Superior temporal gyrus (tissue), 1 donor: ENCODE measurements around the gene GORASP2.
"Not testable (repeated sequence)": the region's sequence is repeated elsewhere in the genome, so short reads cannot be mapped to it uniquely, and the experiment has no call there.

Experiments used
- DNase-seq: peaks from one replicate; pipeline ENCODE4 v3.0.0-alpha.2; 2016; ENCODE audit errors: extremely low spot score

Gene GORASP2

DNA sequence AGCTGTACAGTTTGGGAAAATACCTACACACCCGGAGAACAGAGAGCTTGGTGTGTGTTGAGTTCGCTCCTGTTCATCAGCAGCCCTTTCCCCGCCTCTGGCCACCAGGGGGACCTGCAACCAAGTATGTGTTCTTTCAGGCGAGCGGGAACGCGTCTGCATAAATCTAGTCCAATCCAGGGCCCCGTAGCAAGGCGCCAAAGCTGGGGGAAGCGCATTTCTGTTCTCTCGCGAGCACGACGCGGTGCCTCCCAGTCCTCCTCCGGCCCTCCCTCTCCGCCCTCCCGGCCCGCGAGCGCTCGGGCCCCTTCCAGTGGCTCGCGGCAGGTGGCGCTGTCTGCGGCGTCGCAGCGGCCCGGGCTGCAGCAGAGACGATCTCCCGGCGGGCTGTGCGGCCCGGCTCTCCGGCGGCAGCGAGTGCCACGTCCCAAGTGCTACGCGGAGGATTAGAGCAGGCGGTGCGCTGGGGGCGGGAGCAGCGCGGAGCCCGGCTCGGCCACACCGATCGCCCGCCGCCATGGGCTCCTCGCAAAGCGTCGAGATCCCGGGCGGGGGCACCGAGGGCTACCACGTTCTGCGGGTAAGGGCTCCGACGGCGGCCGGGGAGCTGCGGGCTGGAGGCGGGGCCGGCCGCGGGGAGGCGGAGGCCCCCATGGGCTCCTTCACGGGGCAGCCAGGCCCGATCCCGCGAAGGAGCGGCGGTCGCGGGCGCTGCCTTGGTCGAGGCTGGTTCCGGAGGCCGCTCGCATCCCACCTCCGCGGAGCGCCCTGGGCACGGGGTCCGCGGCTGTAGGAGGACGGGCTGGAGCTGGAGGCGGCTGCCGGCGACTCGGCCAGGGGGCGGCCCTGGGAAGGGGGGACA is at the start of gene GORASP2:
TSS of gene GORASP2 (plus strand) at position 430 of the 862 bp plus-strand sequence. CDS start at position 518, 88 bp downstream.
- DNase-seq, result peak; percentile 97

DNA sequence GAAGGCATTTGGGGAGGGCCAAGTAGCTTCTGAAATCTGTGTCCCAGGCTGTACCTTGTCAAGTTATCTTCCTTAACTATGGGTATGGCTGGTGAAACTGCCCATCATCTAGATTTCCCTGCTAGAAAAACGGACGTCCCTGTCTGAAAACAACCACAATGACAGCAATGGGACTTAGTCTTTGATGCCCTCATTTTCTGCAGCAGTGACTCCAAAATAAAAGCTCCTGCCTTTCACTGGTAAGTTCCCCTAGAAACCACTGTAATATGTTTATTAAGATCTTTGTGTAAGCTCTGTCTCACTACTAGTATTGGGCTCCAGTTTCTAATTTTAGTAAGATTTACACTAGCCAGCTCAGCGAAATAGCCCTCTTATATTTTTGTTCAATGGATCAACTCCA is 47.2 kb upstream of the GORASP2 start:
- DNase-seq, result no peak

DNA sequence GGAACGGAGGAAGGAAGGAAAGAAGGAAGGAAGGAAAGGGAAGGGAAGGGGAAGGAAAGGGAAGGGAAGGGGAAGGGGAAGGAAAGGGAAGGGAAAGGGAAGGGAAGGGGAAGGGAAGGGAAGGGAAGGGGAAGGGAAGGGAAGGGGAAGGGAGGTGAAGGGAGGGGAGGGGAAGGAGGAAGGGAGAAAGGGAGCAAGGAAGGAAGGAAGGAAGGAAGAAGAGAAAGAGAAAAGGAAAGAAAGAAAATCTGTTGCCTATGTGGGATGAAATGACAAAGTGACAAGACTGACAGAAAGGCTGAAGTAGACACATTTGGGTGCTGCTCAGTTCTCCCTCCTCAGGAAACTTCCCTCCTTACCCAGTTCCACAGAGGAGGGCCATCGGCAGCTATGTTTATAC is 46.3 kb upstream of the GORASP2 start:
- no peak for DNase-seq

DNA sequence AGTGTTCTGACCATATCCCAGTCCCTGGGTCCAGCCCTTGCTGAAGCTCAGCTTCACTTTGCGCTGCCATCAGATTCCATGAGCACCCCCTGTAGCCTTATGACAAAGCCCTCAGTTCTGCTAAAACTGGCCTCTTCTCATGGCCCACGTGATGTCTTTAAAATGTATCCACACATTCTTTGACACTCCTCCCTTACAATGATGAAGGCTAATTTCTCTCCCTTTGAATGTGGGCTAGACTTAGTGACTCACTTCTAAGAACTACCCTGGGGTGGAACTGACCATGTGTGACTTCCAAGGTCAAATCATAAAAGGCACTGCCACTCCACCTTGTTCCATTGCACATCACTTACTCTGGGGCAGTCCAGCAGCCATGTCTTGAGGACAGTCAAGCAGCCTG is 45.4 kb upstream of the GORASP2 start:
- no peak for DNase-seq

DNA sequence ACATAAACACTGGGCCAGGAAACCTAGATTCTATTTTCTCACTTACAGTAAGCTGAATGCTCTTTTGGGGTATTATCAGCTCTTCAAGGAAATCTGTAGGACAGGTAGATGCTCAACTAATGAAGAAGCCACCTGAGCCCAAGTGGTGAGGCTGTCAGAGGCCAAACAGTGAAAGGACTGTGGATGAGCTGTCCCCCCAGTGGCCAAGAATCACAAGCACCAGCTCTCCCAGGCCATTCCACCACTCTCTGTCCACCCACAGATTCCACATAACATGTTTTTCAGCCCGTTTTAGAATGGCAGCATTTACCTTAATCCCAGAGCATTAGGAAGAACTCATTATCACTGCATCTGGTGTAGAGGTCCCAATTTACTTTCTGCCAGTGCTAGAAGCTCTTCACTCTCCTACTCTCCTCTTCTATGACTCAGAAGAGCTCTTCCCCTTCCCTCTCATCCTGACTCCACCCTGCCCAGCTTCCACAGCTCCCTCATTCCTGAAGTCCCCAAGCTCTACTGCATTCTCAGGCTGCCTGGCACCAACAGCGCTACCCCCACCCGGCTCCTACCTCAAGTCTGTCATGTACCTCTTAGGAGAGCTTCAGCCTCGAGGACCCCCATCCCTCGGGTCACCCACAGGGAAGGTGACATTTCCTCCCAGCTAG is 43.8 kb upstream of the GORASP2 start:
- DNase-seq, result no peak

DNA sequence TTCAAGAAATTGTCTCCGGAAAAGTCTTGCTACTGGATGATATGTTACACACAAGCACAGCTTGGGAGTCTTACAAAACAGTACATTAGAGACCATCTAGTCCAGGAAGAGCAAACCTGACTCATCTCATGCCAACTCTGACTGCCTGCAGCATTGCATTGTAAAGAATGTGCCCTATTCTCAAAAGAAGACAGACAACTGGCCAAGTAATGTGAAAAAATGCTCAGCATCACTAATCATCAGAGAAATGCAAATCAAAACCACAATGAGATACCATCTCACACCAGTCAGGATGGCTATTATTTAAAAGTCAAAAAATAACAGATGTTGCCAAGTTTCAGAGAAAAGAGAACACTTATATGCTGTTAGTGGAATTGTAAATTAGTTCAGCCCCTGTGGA is 42.7 kb upstream of the GORASP2 start:
- DNase-seq, result no peak

DNA sequence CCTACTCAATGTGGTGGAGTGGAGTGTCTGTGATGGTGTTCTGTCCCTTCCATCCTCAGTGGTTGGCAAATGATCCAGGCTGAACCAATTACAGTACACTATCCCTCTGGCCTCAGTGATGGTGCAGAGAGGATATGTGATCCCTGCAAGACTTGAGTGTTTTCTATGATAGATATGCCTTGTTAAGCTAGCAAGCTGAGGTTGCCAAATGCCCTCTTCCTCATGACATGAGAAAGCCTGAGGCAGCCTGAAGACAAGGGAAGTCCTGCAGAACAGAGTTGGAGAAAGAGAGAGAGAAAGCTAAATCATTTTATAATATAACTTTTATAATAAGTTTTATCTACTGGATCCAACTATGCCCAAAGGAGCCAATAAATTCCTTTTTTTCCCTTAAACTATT is 41.6 kb upstream of the GORASP2 start:
- no peak for DNase-seq

DNA sequence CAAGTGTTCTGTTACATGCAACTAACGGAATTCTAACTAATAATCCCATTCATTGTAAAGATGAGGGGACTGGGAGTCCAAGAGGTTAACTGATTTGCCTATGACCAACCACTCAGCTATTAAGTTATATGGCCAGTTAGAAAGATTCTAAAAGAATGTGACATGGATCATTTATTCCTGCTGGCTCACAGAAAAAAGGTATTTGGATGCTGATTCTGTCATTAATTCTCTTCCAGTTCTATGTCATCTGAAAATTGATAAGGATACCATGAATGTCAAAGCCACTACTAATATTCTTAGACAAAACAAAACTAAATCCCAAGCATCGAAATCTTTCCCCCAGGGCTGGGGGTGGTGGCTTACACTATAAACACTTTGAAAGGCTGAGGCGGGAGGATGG is 41.2 kb upstream of the GORASP2 start:
- no peak for DNase-seq

DNA sequence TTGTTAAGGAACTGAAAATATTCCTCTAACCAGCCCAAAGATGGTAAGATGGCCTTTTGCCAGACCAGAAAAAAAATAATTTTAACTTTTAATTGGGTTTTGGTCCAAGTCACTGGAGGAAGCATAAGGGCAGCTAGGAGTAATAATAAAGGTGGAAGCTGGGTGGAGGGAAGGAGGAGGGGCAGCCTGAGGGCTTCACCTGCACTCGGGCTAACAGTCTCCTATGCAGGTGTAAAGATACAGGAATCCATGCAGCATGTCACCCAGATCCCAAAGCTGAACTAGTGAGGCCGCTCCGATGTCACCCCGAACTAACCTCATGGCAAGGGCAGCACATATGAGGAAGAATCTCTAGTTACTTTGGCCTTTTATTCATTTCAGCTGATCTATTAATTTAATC is 37.2 kb upstream of the GORASP2 start:
- no peak for DNase-seq

DNA sequence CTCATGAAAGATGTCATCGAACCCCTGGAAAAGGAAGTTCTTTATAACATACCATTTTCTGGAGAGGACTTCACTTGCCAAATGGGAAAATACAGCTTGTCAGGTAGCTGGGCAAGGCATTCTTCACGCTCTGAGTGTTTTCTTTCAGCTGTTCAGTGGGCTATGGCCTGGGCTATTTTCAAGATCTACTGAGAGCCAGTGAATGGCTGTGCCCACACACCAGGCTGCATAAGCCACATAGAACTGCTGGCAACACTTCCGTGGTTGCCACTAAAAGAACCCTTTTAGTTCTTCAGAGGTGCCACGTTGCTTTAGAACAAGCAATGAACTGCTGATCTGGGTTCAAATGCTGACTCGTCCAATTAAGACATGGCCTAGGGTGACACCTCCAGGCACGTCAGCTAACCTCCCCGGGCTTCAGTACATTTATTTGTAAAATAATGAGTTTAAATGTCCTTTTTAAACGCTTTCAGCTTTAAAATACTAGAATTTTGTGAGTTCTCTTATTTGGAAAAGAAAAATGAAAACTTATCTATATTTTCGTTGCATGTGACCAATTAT is 36.6 kb upstream of the GORASP2 start:
- no peak for DNase-seq

DNA sequence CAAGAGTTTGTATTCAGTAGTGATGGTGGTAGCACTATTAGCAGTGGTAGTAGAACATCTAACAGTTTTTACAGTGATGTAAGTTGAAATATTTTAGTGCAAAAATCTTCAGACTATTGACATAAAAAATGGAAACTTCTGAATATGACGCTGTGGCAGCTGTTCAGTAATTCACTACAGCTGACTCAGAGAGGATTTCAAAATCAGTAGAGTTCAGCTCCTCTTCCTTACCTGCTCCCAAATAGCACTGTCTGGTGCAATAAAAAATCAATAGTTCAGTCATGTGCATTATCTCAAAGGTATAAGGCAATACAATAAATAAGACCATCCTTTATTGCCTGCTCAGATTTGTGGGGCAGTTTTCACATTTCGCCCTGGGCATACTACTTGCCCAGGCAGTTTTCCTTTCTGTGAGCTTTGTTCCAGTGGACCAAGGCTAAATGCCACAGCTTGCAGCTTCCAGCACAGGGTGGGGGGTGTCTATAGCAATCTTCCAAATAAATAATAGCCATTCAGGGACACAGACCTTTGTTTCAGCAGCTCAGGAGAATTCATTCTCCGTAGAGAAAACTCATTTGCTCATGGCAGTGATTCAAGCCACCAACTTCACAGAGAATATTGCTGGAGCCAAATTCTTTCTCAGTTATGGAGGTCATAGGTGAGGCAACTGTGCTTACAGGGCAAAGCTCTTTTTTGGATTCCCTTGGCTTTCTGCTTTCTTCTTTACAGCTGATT is 33.9 kb upstream of the GORASP2 start:
- no peak for DNase-seq

DNA sequence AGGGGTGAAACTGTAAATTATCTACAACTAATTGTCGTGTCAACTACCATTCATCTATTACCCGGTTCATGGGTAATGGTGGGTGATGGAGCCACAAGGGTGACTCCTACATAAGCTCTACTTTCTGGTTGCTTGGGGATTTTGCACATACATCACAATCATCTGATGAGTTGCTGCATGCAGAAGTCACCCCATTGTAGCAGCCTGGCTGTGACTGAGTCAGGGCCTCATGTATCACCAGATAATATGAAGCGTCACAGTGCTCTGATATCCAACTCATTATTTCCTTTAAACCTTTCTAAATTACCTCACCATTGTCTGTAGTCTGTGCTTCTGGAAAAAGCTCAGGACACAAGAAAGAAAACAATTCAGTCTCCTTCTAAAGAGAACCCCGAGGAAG is 32.4 kb upstream of the GORASP2 start:
- no peak for DNase-seq

DNA sequence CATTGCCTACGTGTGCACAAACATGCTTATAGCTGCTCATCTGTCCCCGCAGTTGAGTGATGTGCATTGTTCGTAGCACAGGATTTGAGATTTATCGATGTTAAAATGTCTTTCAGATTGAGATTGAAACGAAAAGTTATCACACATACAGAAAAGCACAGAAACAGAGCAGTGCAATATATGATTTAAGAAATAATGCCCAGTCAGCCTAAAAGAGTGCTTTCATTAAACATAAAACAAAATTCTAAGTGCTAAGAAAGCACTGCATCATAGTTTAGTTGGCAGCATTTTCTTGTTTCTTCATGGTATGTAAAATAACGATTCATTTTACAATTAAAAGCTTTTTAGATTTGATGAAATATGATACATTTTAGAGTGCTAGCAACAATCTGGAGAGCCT is 31.9 kb upstream of the GORASP2 start:
- no peak for DNase-seq

DNA sequence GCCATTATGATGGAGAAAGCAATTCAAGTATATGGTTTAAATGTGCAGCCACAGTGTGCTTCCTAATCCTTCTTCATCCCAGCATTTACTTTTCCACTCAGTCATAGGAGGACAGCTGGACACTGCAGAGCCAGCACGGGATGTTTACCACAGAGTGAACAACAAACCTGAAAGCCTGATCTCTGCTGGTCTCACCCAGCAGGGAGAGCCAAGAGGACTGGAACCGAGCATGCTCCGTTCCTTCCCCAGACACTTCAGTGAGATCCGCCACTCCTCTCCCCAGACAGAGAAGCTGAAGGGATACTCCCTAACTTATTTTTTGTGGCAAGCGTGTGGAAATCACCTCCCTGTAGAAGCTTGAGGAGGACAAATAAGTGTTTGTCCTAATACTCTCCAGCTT is 23.2 kb upstream of the GORASP2 start:
- DNase-seq, result no peak

DNA sequence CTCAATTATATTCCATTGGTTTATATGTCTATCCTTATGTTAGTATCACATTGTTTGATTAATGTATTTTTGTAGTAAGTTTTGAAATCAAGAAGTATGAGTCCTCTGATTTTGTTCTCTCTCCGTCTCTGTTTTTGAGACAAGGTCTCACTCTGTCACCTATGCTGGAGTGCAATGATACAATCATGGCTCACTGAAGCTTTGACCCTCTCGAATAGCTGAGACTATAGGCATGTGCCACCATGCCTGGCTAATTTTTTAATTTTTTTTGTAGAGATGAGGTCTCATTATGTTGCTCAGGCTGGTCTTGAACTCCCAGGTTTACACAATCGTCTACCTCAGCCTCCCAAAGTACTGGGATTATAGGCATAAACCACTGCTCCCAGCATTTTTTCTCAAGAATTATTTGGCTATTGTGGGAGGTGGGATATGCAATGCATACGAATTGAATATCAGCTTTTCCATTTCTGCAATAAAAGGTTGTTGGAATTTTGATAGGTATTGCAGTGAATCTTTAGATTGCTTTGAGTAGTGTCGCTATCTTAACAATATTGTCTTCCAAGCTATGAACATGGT is 17.7 kb upstream of the GORASP2 start:
- no peak for DNase-seq

DNA sequence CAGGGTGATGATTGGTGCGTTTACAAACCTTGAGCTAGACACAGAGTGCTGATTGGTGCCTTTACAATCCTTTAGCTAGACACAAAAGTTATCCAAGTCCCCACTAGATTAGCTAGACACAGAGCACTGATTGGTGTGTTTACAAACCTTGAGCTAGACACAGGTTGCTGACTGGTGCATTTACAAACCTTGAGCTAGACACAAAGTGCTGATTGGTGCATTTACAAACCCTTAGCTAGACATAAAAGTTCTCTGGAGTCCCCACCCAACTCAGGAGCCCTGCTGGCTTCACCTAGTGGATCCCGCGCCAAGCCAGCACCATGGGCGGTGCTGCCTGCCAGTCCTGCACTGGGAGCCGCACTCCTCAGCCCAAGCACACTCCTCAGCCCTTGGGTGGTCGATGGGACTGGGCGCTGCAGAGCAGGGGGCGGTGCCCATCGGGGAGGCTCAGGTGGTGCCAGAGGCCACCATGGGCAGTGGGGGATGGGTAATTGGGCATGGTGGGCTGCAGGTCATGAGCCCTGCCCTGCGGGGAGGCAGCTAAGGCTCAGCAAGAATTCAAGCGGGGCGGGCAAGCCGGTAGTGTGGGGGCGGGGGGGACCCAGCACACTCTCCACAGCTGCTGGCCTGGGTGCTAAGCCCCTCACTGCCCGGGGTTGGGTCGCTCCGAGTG is 13.9 kb upstream of the GORASP2 start:
- DNase-seq, result not testable (repeated sequence)

DNA sequence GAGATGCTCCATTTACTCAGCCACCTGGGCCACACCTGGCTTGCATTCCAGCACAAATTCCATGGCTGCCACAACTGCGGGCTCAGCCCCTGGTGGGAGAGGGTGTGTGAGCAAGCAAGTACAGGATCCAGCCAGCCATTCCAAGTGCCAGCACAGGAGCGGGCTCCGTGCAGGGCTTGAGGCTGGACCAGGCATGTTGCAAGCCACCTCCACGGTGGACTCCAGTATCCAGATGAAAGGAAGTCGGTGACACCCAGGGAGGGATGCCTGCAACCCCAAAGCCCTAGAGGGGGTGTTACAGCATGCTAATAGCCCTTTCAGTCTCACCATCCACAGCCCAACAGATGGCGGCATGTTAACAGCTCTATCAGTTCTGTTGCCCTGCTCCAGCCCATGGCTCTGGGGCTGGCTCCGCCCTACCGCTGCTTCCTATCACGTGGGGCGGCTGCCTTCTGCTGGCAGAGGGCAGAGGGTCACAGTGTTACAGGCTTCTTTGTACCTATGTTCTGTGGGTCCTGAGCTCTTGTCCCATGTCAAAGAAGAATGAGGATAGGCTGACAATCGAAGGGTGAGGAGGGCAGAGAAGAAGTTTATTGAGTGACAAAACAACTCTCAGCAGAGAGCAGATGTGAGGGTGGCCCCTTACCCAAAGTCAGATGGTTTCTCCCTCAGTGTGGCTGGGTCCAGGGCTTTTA is 11.7 kb upstream of the GORASP2 start:
- no peak for DNase-seq

DNA sequence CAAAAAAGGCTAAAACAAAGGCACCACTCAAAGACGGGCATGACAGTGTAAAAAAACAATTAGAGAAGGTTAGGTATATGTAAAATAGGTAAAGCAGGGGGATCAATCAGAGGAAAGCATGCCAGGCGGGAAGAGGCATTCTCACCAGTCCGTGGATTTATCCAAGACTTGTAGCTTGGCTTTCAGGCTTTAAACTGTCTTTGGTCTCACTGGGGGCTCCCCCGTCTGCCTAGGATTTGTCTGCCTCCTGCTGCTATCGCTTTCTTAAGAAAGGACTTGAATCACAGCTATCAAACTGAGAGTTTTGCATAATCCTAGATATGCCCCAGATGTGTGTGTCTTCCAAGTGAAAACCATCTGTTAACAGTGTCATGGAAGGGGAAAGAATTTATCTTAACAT is 11.1 kb upstream of the GORASP2 start:
- DNase-seq, result no peak

DNA sequence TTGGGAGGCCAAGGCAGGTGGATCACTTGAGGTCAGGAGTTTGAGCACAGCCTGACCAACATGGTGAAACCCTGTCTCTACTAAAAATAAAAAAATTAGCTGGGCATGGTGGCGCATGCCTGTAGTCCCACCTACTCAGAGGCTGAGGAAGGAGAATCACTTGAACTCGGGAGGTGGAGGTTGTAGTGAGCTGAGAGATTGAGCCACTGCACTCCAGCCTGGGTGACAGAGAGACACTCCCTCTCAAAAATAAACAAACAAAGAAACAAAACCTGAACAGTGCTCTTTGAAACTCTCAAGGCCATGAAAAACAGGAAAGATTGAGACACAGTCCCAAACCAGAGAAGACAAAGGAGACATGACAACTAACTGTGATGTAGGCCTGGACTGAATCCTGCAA is 7.2 kb upstream of the GORASP2 start:
- not testable (repeated sequence) for DNase-seq

DNA sequence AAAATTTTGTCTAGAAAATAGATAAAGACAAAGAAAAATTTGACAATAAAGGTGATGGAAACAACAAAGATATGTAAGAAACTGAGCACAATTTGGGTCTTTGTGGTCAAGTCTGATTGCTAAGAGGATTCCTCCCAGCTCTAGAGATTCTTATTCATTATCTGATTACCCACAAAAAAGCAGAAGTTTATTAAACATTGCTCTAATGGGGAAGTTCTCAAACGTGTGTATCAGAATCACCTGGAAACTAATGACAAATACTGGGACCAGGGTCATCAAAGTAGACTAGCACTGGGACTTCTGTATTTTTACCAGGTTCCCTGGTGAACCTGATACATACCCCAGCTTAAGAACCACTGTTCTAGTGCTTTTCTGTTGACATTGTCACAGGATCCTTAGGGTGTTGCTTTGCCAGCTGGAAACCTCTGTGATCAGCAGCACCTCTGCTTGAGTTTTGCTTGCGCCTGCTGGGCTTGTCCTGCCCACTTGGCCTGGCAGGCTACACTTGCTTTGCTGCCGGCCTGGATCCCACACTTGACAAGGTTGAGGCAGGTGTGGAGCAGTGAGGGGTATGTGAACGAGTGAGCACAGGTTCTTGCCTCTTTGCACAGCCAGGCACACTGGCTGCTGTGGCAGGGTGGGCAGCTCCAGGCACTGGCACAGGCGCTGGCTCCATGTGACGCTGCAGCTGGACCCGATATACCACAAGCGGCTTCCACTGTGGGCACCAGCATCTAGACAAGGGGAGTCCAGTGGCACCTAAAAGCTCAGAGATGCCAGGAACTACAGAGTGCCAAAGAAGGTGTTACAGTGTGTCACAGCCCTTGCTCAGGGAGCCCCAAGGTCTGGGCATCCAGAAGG is 6.2 kb upstream of the GORASP2 start:
- no peak for DNase-seq
